CMK (cell line): ENCODE measurements around the gene TLR10.

Experiments used
- DNase-seq: peaks from one replicate; pipeline ENCODE4 v3.0.0-alpha.2; 2010; ENCODE audit warnings: low read depth

The TLR10 gene

GRCh38 chr4:38730830-38731646, 51.8 kb downstream of the TLR10 start:
- peak; percentile 51 for DNase-seq

DNA sequence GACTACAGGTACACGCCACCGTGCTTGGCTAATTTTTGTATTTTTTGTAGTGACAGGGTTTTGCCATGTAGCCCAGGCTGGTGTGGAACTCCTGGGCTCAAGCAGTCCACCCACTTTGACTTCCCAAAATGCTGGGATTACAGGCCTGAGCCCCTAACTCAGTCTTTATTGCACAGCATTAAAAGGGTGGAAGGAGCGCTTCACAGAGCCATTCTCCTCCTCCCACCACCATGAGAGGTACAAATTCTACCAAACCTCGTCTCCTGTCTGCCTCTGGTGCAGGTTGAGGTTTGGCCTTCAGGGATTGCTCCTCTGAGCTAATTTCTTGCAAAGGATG, 52.3 kb downstream of the TLR10 start:
- DNase-seq: no peak

- DNase-seq: no peak
These were observed 54.1 kb downstream of the TLR10 start for GRCh38 chr4:38728631-38729141.

- no peak for DNase-seq
These were observed 58.3 kb downstream of the TLR10 start for GRCh38 chr4:38724475-38724808.

GRCh38 chr4:38723726-38724474, 58.9 kb downstream of the TLR10 start:
- DNase-seq: no peak

- no peak for DNase-seq
These were observed 59.7 kb downstream of the TLR10 start for GRCh38 chr4:38723114-38723513.
